ENCODE results near the gene GID8. TPM values are rescaled to one million over a fixed set of nuclear protein-coding genes. Genes with fewer than 3 reads are reported as not detected.
A peak's percentile ranks its signal among the peaks of the same experiment; 100 is the strongest.

Gene GID8
- total and polyA plus RNA-seq, 2 donors (not counting 3 experiments of a cell fraction or from before 2014, with no cell fraction given) = 25.3 to 34.6 TPM

GRCh38 chr20:62925420-62926228 lies 12.3 kb upstream of the GID8 start:
- dilution Hi-C loops (cut with MboI; ENCODE audit: extremely low pct_ligation_motif_present, low sequenced_read_pairs) (no loop called here), intact Hi-C loops (cut with micrococcal nuclease) (no loop called here)
- Histone ChIP-seq H3K9me3 (replicated peaks; ENCODE audit: control insufficient read depth, insufficient read depth, low read length) (no peaks in the 10 kb centered on the region), H3K27me3 (ENCODE audit: control insufficient read depth in 2 of 2, insufficient read depth in 2 of 2, low read length in 2 of 2) (no peaks in the 10 kb centered on the region), H2AFZ (ENCODE audit: low read depth, low read length) (no peak overlapping the region), H3K4me2 (ENCODE audit: insufficient read depth, low read length) (peak overlapping the region; percentile 84), H3K79me2 (ENCODE audit: control insufficient read depth, insufficient read depth, low read length) (peaks cover 94% of the 10 kb centered on the region), H3K9ac (replicated peaks; ENCODE audit: extremely low read depth, insufficient read depth, low read length) (peak overlapping the region; percentile 83), H3K4me3 (replicated peaks in 1 of 3; ENCODE audit: insufficient read depth in 1 of 3, low read depth in 1 of 3, low read length in 3 of 3) (peak overlapping the region; percentile 71 to 96 (median 74)), H3K9me1 (replicated peaks; ENCODE audit: control insufficient read depth, extremely low read depth, insufficient read depth, low read length) (no peaks in the 10 kb centered on the region), H3K36me3 (ENCODE audit: control insufficient read depth in 2 of 2, extremely low read depth in 1 of 2, insufficient read depth in 2 of 2, low read length in 2 of 2) (no peaks in the 10 kb centered on the region), H4K20me1 (replicated peaks; ENCODE audit: control insufficient read depth, extremely low read depth, insufficient read depth, low read length) (peaks cover 7% of the 10 kb centered on the region), H3K27ac (ENCODE audit: insufficient read depth, low read depth, low read length) (peak overlapping the region; percentile 58), H3K4me1 (ENCODE audit: control insufficient read depth, extremely low read depth, insufficient read depth, low read length) (peaks cover 53% of the 10 kb centered on the region)
- TF ChIP-seq, protein P1, sequence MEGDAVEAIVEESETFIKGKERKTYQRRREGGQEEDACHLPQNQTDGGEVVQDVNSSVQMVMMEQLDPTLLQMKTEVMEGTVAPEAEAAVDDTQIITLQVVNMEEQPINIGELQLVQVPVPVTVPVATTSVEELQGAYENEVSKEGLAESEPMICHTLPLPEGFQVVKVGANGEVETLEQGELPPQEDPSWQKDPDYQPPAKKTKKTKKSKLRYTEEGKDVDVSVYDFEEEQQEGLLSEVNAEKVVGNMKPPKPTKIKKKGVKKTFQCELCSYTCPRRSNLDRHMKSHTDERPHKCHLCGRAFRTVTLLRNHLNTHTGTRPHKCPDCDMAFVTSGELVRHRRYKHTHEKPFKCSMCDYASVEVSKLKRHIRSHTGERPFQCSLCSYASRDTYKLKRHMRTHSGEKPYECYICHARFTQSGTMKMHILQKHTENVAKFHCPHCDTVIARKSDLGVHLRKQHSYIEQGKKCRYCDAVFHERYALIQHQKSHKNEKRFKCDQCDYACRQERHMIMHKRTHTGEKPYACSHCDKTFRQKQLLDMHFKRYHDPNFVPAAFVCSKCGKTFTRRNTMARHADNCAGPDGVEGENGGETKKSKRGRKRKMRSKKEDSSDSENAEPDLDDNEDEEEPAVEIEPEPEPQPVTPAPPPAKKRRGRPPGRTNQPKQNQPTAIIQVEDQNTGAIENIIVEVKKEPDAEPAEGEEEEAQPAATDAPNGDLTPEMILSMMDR (IDR thresholded peaks at IDR 0.05; ENCODE audit: extremely low read depth in 1 of 2, insufficient read depth in 1 of 2, low read depth in 1 of 2, low read length in 2 of 2) = no peak
- TF ChIP-seq GATA2 (IDR thresholded peaks at IDR 0.05; ENCODE audit: insufficient read depth, insufficient read length, low read depth, low read length) (no peak), MAX (IDR thresholded peaks at IDR 0.05; ENCODE audit: insufficient read depth, insufficient read length) (no peak), POLR2AphosphoS5 (IDR thresholded peaks at IDR 0.05; ENCODE audit: insufficient read depth, low read depth, low read length) (no peak), POLR2A (IDR thresholded peaks at IDR 0.05; ENCODE audit: low read depth, low read length) (no peak), MYC (IDR thresholded peaks at IDR 0.05; ENCODE audit: low read depth, low read length) (no peak)
- ChIA-PET CTCF (interaction anchor here (1.1 to 1.8 kb wide), 4 partner anchors 9 to 47 kb away, joined by 3 to 6 read pairs (median 4); partner anchors contain the start of gene GID8), POLR2A (no interaction called here)
- no peak for DNase-seq (ENCODE audit: low read depth, low spot score)
- FAIRE-seq = peak; percentile 40
- TSS peak; percentile 33 for BruUV-seq (replicated peaks)
